ENCODE results near the gene TEKT3.

DNA sequence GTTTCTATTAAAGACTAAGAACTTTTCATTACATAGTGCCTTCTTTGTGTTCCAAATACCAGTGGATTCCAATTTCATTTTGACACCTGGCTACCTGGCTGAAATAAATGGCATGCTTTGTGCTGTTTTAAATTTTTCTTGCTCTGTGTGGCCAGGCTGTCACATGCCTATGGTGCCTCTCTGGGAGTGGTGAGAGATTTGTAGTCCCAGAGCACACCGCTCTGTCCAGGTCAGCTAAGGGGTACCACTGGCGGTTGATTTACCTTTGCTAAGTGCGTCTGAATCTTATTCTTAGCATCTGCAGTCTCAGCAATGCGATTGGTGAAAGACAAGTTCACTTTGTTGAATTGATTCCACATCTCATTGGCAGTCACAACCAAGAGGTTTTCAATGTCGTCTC lies 29.4 kb downstream of the TEKT3 start:
- TF ChIP-seq CTCF (IDR thresholded peaks at IDR 0.05; ENCODE audit: low read depth, low read length) (no peak), EZH2phosphoT487 (IDR thresholded peaks at IDR 0.05; ENCODE audit: low read depth) (no peak)
